Measurements from ENCODE around the gene TMEM145.
"Not testable (repeated sequence)": the region's sequence is repeated elsewhere in the genome, so short reads cannot be mapped to it uniquely, and the experiment has no call there.

Gene TMEM145

GRCh38 chr19:42316223-42317211 is 3.4 kb downstream of the TMEM145 start:
- peak; percentile 46 for DNase-seq

GRCh38 chr19:42317535-42317934 is 4.4 kb downstream of the TMEM145 start:
- no peak for DNase-seq

- DNase-seq, result no peak
These were observed 9.2 kb downstream of the TMEM145 start for GRCh38 chr19:42322305-42322704.

GRCh38 chr19:42323473-42323851 is 10.4 kb downstream of the TMEM145 start:
- no peak for DNase-seq

- no peak for DNase-seq
These were observed 10.9 kb downstream of the TMEM145 start for GRCh38 chr19:42323852-42324654.

- no peak for DNase-seq
These were observed 11.7 kb downstream of the TMEM145 start for GRCh38 chr19:42324655-42325307.

- DNase-seq, result peak; percentile 99
These were observed 12.3 kb downstream of the TMEM145 start, which contains the start of gene MEGF8 for GRCh38 chr19:42325308-42325895. TSS of gene MEGF8 (plus strand) at chr19:42325635. CDS start at chr19:42326244, 609 bp downstream.

- DNase-seq, result no peak
These were observed 13.0 kb downstream of the TMEM145 start for GRCh38 chr19:42325896-42326771.

- DNase-seq, result no peak
These were observed 13.9 kb downstream of the TMEM145 start for GRCh38 chr19:42326969-42327368.

GRCh38 chr19:42327381-42327780 is 14.3 kb downstream of the TMEM145 start:
- DNase-seq, result no peak

GRCh38 chr19:42328106-42328505 is 15.0 kb downstream of the TMEM145 start:
- no peak for DNase-seq

GRCh38 chr19:42328854-42329253 is 15.7 kb downstream of the TMEM145 start:
- no peak for DNase-seq

GRCh38 chr19:42330241-42330711 is 17.2 kb downstream of the TMEM145 start:
- DNase-seq, result no peak

- not testable (repeated sequence) for DNase-seq
These were observed 18.2 kb downstream of the TMEM145 start for GRCh38 chr19:42331333-42331732.

- no peak for DNase-seq
These were observed 18.9 kb downstream of the TMEM145 start for GRCh38 chr19:42332059-42332458.

GRCh38 chr19:42333018-42333417 is 19.9 kb downstream of the TMEM145 start:
- no peak for DNase-seq

- no peak for DNase-seq
These were observed 21.0 kb downstream of the TMEM145 start for GRCh38 chr19:42333975-42334696.

- no peak for DNase-seq
These were observed 21.7 kb downstream of the TMEM145 start for GRCh38 chr19:42334697-42335373.

- DNase-seq, result no peak
These were observed 22.3 kb downstream of the TMEM145 start for GRCh38 chr19:42335374-42335936.

- DNase-seq, result no peak
These were observed 22.9 kb downstream of the TMEM145 start for GRCh38 chr19:42335971-42336370.
